GM18517 (cell line): ENCODE results near the gene PTPN11.
"Not testable (repeated sequence)": the region's sequence is repeated elsewhere in the genome, so short reads cannot be mapped to it uniquely, and the experiment has no call there.

Experiments used
- ATAC-seq: cut with Tn5 transposase; IDR thresholded peaks from one replicate; pipeline ENCODE4 v1.9.1; 2021; ENCODE audit warnings: mild to moderate bottlenecking, moderate library complexity; ENCODE audit not compliant: unreplicated experiment

PTPN11 gene

DNA sequence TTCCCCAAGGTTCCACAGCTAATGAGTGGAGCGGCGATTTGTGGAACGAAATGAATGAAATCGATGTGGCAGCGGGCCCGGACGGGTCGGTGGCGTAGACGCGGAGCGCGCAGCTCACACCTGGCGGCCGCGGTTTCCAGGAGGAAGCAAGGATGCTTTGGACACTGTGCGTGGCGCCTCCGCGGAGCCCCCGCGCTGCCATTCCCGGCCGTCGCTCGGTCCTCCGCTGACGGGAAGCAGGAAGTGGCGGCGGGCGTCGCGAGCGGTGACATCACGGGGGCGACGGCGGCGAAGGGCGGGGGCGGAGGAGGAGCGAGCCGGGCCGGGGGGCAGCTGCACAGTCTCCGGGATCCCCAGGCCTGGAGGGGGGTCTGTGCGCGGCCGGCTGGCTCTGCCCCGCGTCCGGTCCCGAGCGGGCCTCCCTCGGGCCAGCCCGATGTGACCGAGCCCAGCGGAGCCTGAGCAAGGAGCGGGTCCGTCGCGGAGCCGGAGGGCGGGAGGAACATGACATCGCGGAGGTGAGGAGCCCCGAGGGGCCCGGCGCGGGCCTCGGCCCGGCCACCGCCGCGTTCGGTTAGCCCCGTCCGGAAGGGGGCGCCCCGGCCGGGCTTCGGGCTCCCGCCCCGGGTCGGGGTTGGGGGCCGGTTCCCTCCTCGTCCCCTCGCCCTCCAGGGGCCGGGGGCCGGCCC is at the start of gene PTPN11:
Gene PTPN11, plus strand, starts transcription at position 340 of the 689 bp plus-strand sequence. Its CDS starts 165 bp downstream, at position 505.
- ATAC-seq: peak; percentile 63

DNA sequence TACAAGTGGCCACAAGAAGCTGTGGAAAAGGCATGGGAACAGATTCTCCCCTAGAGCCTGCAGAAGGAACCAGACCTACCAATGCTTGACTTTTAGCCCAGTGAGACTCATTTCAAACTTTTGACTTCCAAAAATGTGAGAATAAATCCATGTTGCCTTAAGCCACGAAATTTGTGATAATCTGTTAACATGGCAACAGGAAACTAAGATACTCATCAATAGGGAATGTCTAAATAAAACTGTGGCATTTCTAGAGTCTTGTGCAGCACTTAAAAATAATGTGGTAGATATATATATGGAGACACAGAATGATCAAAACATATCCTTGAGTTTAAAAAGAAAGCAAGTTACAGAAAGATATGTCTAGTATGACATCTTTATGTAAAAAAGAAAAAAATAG is 48.5 kb upstream of the PTPN11 start:
- ATAC-seq: no peak

DNA sequence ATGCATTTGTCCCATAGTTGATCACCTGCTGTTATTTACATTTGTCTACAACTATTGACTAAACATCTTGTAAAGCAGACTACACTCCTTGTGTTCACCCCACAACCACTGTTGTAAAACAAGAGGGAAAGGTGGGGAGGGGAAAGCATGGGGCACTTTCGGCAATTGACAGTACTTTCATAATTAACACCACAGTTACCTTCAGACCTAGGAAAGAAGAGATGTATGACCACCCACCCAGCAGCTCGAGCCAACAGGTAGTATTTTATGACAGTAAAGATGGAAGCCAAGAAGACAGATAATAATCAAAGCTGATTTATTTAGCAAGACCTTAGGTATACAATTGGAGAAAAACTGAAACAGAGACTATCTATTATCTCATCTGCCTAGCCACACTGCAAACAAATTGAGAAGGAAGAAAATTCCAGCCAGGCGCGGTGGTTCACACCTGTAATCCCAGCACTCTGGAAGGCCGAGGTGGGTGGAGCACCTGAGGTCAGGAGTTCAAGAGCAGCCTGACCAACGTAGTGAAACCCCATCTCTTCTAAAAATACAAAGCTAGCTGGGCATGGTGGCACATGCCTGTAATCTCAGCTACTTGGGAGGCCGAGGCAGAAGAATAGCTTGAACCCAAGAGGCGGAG is 47.8 kb upstream of the PTPN11 start:
- no peak for ATAC-seq

DNA sequence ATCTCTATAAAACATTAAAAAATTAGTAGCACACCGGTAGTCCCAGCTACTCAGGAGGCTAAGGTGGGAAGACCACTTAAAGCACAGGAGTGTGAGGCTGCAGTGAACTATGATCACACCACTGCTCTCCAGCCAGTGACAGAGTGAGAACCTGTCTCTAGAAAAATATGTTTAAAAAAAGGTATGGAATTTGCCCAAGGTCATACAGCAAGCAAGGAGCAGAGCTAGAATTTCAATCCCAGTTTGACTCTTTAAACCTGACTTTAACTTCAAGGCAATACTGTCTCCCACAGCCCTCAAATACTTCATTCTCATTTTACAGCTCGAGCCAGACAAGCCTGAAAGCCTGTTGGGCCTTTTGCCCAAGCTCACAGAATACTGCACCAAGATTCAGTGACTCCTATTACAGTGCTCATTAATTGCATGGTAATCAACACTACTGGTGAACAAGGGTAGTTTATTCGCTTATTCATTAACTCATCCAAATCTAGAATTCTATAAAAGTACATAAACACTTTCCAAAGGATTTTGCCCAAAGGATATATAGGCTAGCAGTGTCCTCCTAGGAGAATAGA is 44.5 kb upstream of the PTPN11 start:
- ATAC-seq: no peak

DNA sequence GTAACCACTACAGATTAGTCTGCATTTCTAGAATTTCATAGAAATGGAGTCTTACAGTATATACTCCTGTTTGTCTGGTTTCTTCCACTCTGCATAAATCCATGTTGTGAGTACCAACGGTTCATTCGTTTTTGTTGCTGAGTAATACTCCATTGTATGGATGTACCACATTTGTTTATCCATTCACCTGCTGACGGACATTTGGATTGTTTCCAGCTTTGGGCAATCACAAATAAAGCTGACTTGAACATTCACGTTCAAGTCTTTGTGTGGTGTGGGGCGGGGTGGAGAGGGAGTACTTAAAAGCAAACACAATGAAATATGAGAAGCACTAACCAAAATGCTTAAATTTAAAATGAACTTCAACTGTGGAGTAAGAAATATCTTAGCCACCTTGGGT is 43.6 kb upstream of the PTPN11 start:
- no peak for ATAC-seq

DNA sequence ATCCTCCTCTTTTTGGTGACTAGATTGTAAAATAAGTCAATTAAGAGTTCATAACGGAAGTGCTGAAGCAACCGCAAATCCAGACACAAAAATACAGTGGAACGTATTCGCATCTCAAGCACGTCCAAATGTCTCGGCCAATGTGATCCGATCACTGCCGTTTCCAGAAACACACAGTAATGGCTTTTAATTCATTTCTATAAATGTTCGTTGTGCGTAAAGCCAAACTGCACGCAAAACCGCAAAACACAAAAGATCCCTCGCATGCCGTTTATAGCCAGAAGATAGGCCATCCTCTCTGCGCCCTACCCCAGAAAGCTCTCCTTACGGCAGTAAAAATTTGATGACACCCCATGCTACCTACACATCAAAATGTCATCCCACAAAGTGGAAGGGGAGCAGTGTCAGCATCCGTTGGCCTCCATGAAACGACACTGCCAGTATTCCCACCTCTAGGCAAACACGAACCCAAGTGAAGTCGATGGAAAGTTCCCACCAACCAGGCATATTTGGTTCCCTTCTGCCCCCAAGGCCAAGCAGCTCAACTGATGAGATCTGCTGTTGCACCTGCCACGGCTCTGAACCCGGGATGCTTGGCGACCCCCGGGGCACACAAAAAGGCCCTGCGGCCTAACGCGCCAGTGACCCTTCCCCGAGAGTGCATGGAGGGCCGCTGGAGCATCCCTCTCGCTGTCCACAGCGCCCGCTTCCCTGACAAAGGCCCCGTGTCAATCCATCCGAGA is 37.9 kb upstream of the PTPN11 start:
- no peak for ATAC-seq

DNA sequence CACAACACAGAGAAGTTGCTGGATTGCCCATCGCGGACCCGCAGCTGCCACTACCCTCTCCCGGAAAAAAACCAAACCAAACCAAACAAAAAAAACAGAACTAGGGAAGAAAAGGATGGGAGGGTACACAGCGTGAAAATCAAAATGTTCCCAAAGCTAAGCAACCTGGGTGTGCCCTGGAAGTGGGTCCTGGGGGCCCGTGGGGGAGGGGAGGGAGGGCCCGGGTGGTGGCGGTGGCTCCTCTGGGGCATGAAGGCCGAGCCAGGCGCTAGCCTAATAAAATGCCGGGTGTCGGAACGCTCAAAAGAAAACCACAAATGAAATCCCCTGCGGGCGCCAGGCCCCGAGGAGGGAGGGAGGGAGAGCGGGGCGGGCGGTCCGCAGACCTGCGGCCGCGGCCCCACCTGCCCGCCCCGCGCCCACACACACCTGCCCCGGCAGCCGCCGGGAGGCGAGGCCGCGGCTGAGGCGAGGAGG is 37.3 kb upstream of the PTPN11 start:
- peak; percentile 35 for ATAC-seq

DNA sequence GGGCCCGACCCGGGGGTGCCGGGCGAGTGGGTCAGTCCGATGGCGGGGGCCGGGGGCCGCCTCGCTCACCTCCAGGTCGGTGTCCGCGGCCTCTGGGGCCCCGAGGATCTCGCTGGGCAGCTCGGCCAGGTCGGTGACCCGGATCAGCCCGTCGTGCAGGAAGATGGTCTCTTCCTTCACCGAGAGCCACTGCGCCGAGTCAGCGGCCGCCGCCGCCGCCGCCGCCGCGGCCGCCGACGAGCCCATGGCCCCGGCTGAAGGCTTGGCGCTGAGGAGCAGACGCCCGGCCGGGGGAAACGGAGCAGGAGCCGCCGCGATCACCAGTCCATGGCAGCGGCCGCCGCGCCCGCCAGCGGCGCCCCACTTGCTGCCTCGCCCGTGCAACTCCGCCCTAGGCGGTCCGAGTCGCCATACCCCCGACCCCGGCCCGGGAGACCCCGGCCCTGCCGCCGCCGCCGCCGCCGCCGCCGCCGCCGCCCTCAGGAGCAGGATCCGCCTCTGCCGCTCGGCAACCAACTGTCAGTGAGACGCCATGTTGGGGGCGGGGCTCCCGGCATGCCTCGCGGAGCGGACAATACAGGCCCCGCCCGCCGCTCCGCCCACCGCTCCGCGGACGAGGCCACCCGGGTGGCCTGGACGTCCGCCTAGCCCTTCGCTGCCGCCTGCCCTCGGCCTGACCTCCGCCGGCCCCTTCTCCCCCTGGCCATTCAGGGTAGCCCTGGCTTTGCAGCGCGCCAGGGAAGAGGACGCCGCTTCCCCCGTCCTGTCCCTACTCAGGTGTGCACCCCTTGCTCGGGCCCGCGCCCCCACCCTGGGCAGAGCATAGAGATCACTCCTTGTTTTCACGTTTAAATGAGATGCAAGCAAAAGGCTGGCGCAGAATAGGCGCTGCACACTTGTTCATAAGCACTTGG is 36.6 kb upstream of the PTPN11 start, which contains the start of gene HECTD4:
Gene HECTD4, minus strand, starts transcription at position 549 of the 914 bp plus-strand sequence. Its CDS starts 303 bp downstream, at position 246.
- ATAC-seq: peak; percentile 76

DNA sequence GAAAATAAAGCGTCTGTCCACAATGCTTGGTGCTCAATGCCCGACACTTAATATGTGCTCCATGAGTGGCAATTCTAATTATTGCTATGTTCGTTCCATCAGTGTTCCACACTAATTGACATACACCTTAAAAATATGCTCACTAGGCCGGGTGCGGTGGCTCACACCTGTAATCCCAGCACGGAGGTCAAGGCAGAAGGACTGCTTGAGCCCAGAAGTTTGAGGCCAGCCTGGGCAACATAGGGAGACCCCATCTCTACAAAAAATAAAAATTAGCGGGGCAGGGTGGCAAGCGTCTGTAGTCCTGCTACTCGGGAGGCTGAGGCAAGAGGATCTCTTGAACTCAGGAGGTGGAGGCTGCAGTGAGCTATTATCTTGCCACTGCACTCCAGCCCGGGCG is 35.9 kb upstream of the PTPN11 start:
- no peak for ATAC-seq

DNA sequence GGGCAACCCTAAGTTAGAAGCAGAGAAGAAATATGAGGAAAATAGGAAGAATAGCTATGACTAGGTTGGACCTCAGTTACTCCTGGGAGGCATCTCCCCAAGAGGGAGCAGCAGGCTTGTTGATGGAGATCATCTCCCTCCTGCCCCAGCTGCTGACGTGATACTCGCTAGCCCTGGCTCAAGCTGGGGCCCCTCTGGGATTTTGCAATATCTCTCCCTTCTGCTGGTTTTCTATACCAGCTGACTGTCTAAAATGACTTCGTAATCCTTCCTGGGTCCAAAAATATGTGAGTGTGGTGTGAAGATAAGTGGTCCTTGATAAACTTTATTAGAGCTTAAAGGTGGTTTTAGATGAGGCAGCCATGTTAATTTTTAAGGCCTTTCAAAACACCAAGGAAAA is 32.0 kb upstream of the PTPN11 start:
- ATAC-seq: no peak

DNA sequence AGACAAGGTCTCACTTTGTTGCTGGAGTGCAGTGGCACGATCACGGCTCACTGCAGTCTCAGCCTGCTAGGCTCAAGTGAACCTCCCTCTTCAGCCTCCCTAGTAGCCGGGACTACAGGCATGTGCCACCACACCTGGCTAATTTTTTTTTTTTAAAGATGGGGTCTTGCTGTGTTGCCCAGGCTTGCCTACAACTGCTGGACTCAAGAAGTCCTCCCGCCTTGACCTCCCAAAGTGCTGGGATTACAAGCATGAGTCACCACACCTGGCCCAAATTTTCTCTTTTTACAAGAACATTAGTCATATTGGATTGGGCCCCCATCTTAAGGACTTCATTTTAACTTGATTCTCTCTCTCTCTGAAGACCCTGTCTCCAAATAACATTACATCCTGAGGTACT is 29.5 kb upstream of the PTPN11 start:
- no peak for ATAC-seq

DNA sequence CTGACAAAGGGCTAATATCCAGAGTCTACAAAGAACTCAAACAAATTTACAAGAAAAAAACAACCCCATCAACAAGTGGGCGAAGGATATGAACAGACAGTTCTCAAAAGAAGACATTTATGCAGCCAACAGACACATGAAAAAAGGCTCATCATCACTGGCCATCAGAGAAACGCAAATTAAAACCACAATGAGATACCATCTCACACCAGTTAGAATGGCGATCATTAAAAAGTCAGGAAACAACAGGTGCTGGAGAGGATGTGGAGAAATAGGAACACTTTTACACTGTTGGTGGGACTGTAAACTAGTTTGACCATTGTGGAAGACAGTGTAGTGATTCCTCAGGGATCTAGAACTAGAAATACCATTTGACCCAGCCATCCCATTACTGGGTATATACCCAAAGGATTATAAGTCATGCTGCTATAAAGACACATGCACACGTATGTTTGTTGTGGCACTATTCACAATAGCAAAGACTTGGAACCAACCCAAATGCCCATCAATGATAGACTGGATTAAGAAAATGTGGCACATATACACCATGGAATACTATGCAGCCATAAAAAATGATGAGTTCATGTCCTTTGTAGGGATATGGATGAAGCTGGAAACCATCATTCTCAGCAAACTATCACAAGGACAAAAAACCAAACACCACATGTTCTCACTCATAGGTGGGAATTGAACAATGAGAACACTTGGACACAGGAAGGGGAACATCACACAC is 28.7 kb upstream of the PTPN11 start:
- ATAC-seq: not testable (repeated sequence)

DNA sequence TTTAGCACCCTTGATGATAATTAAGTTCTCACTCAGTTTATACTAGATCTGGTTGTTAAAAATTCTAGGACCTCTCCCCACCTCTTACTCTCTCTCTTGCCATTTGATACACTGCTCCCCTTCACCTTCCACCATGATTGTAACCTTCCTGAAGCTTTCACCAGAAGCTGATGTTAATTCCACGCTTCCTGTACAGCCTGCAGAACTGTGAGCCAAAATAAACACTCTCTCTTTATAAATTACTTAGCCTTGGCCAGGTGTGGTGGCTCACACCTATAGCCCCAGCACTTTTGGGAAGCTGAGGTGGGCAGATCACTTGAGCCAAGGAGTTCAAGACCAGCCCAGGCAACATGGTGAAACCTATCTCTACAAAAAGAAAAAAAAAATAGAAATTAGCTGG is 25.4 kb upstream of the PTPN11 start:
- ATAC-seq: no peak

DNA sequence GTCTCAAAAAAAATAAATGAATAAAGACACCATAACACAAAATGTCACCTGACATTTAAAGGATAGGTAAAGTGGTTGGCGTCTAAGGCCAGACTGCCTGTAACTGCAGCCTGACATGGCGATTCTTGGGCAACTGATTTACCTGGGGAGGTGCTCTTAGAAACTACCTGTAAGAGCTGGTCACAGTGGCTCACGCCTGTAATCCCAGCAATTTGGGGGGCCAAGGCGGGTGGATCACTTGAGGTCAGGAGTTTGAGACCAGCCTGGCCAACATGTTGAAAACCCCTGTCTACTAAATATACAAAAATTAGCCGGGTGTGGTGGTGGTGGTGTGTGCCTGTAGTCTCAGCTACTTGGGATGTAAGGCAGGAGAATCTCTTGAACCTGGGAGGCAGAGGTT is 17.7 kb upstream of the PTPN11 start:
- ATAC-seq: no peak

DNA sequence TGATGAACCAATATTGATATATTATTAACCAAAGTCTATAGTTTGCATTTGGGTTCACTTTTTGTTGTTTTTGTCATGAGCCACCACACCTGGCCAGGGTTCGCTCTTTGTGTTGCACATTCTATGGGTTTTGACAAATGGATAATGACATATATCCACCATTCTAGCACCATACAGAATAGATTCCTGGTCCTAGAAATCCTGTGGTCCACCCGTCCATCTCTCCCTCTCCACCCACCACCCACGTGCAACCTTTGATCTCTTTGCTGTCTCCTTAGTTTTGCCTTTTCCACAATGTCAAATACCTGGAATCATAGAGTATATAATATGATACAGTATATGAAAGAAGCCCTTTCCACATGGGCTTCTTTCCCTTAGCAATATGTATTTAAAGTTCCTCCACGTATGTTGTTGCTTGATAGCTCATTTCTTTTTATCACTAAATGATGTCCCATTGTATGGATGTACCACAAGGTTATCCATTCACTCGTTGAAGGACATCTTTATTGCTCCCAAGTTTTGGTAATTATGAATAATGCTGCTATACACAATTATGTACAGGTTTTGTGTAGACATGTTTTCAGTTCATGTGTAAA is 16.7 kb upstream of the PTPN11 start:
- no peak for ATAC-seq

DNA sequence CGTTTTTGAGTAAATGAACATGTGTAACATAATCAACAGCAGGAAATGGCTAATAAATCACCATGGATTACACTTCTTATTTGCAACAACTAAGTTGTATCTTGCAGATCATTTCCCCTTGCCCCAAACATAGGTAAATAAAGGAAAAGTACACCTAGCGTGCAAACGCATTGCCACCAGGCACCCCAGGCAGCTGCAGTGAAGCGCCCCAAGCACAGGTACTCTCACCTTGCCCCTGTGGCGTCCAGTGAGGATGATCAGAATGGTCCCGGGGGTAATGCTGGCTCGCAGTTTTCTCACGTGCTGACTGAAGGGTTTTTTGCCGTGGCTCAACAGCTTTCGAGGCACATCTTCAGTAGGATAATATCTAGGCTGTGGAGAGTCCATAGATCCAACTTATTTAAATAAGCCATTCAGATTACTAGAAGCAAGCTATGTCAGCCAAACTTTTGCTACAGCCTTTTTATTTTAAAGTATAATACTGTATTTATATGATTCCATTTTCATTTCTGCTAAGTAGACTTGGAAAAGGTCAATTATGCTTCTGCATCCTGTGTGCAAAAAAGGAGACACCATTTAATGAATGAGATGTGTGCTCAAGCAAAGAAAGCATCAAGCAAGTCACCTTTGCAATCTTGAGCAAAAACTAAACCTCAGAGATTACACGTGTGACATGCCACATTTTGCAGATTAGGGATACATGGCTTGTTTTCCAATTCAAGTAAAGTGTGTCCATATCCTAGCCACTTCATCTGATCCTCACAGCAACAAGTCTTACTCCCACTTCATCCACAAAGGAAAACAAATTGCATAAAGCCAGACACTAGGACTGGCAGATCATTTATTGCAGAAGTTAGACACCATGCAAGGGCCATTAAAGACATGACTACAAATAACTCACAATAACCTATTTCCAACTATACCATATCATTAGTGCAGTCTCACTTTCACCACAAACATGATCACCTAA is 11.9 kb upstream of the PTPN11 start:
- no peak for ATAC-seq

DNA sequence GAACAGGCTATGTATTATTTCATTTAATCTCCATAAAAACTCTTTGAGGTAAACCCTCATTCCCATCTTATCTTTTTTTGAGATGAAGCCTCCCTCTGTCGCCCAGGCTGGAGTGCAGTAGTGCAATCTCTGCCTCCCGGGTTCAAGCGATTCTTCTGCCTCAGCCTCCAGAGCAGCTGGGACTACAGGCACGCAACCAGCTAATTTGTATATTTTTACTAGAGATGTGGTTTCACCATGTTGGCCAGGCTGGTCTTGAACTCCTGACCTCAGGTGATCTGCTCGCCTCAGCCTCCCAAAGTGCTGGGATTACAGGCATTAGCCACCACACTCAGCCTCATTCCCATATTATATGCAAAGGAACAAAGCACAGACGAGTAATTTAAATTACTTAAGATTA is 11.1 kb upstream of the PTPN11 start:
- not testable (repeated sequence) for ATAC-seq

DNA sequence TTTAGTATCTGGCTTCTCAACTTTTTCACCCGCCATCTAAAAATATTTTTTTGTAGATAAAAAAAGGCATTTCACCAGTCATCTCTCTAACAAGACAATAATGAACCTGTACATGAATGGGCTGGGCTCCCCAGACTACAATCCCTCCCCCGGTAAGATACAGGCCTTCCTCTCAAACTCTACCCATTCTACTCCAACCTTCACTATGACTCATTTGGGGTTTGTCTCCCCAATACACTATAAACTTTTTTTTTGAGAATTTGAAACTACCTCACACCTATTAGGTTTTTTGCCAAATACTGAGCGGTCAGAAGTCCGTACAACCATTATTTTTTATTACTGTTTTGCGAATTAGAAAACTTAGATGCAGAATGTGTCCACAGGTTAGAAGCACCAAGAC is 10.1 kb upstream of the PTPN11 start:
- ATAC-seq: no peak
